NCI-H2029 treated with DMSO at 0.1 percent for 48 hours (cell line): ENCODE measurements around the gene AHCYL2.
"Not testable (repeated sequence)": the region's sequence is repeated elsewhere in the genome, so short reads cannot be mapped to it uniquely, and the experiment has no call there.

Experiments
- DNase-seq: peaks from one replicate; lab custom pipeline; 2025; lab: John Stamatoyannopoulos, UW

Gene AHCYL2

DNA sequence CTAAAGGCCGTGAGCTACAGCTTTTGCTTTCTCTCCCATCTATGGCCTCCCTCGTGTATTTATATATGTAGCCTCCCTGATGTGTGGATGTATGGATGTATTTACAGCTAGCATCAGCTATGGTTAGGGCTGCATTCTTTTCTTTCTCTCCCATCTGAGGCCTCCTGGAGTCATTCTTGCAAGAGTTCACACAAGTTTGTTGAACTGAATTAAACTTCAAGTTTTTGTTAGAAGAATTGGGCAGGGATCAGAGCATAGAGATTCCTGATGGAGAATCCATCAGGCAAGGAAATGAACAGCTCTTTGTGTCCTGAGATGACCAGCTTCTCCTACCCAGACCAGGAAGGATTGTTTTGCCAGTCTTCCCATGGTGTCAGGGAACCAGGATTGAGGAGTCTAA is 60.3 kb downstream of the AHCYL2 start:
- DNase-seq, result no peak

- DNase-seq, result no peak
Observed at GRCh38 chr7:129292861-129293260, 68.0 kb downstream of the AHCYL2 start.

GRCh38 chr7:129295015-129295423 is 70.2 kb downstream of the AHCYL2 start:
- DNase-seq, result no peak

- DNase-seq, result no peak
Observed at GRCh38 chr7:129298268-129298893, 73.6 kb downstream of the AHCYL2 start.

DNA sequence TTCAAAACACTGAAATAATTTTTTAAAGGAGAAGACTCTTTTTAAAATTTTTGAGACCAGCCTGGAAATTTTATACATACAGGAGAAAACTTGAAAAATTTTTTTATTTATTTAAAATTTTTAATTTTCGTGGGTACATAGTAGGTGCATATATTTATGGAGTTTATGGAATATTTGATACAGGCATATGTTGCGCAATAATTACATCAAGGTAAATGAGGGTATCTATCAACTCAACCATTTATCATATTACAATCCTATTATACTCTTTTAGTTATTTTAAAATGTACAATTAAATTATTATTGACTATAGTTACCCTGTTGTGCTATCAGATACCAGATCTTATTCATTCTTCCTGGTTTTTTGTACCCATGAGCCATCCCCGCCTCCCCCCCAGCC is 75.1 kb downstream of the AHCYL2 start:
- no peak for DNase-seq

GRCh38 chr7:129300299-129300698 is 75.5 kb downstream of the AHCYL2 start:
- not testable (repeated sequence) for DNase-seq

DNA sequence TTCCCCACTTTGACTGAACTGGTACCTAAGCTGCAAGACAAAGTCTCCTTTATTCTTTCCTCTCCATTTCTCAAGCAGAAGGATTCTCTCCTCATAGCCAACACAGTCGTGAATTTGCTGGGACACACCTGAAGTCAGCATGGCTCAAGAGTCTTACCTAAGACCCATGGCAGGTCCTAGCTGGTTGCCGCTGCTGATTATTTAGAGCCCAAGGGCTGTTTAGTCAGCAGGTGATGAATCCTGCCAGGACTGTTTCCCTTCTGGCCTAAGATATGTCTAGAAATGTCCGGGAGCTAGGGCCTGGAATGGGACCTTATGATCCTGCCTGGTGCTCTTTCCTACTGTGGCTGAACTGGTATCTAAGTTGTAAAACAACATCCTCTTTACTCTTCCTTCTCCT is 82.8 kb downstream of the AHCYL2 start:
- DNase-seq, result no peak

GRCh38 chr7:129308047-129308446 is 83.2 kb downstream of the AHCYL2 start:
- DNase-seq, result no peak

DNA sequence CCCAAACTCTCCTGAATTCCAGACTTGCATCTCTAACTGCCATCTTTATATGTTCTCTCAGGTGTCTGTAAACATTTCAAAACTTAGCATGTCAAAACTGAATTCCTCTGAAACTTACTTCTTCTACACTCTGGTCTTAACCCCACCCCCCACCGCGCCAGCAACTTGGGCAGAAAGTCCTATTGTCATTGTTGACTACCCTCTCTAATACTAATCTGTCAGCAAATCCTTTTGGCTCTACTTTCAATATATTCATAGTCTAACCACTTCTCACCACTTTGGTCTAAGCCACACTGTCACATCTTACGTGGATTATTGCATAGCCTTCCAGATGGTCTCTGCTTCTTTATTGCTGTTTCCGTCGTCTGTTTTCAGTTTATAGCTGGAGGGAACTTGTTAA is 86.6 kb downstream of the AHCYL2 start:
- no peak for DNase-seq

DNA sequence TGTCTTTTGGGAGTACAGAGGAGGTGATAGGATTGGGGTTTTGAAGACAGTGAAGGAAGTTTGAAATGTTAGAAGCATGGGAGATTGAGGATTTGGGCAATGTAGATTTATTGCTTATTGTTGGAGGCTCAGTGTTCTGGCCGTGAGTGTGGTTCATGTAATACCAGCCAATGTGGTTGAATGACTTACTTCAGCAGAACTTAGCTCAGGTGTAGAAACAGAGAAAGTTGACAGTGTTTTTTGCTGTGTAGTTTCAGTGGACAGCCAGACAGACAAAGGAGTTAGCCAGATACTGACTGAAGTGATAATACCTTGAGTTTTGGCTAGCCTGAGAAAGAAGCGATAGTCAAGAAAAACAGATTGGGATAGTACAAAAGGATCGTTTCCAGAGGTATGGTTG is 88.5 kb downstream of the AHCYL2 start:
- DNase-seq, result no peak

DNA sequence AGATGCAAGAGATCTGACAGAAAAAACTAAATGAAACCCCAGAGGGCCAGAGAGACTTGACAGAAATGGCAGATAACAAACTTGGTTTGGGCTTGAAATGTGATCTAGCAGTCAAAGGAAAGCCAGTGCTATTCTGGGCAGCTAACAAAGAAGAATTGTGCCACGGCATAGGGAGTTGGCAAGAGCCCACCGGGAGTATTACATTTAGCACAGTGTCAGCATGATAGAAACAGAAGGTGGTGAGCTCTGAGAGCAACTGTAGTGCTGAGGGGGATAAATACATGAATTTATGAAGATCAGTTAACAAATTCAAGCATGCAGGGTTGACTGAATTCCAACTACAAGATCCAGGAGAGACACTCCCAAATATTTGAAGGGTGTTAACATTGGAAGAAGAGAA is 91.1 kb downstream of the AHCYL2 start:
- no peak for DNase-seq

DNA sequence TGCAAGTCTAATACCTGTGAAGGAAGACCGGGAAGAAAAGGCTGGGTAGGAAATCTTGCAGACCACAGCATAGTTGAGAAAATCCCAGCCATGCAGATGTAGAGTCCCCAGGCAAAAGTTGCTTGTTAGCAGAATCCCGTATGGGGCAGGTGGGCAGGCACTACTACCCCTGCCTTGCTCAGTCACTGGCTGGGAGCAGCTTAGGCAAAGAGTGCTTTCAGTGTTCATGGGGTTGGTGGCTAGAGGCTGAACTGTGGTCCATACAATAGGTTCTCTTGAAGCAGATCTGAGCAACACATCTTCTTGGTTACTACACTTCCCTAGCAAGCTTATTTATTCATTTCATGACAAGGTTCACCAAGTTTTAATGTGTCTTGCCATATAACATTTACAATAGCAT is 92.6 kb downstream of the AHCYL2 start:
- DNase-seq, result no peak

- no peak for DNase-seq
Observed at GRCh38 chr7:129327076-129327475, 102.2 kb downstream of the AHCYL2 start.

DNA sequence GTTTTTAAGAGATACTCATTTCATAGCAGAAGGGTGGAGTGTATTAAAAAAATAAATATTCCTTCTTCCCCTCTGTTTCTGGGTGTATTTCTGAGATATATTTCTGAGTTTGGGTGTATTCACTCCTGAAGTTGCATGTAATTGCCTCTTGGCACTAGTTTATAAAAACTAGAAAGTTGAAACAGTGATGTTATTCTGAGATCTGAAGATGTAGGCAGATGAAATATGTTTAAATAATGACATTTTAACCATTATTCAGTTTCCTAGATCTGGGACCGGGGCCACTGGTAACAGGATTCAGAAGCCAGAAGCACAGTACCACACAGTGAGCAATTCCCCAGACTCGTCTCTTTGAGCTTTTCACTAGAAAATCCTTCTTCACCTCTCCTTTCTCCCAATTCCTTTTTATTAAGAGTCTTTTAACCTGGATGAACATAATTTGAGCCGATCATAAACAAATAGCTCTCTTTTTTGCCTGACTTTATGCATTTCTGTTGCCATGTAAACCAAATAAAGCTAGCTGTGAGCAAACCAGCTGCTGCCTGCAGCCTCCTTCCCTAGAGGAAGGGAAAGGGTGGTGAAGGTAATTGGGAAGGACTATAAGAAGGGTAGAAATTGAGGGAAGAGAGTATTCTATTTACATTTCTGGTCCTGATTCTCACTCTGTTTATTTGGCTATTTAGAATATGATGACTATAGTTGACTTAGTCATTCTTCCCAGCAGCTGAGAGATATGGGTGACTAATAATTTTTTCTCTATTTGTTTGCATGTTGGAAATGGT is 107.6 kb downstream of the AHCYL2 start:
- no peak for DNase-seq

- no peak for DNase-seq
Observed at GRCh38 chr7:129334473-129334872, 109.6 kb downstream of the AHCYL2 start.

- DNase-seq, result no peak
Observed at GRCh38 chr7:129338450-129338849, 113.6 kb downstream of the AHCYL2 start.

DNA sequence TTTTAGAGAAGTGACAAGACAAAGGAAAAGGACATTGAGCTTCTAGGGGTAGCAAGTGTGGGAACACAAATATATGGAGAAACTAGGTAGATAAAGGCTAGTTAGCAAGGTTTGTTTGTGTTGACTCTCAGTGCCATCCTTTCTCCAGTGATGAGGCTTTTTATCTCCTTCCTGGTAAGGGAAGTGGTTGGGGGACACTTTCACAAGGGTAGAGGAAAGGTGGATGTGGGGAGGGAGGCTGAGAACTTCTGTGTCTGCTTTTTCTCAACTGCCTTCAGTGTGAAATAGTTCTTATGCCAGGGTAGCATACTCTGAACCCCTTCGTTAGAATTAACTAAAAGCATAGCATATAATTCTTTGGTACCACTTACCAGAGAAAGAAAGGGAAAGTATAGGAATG is 116.4 kb downstream of the AHCYL2 start:
- no peak for DNase-seq

GRCh38 chr7:129341816-129342806 is 117.3 kb downstream of the AHCYL2 start:
- no peak for DNase-seq

- DNase-seq, result peak; percentile 28
Observed at GRCh38 chr7:129343099-129343700, 118.4 kb downstream of the AHCYL2 start.

GRCh38 chr7:129347330-129347729 is 122.5 kb downstream of the AHCYL2 start:
- no peak for DNase-seq

GRCh38 chr7:129348023-129348740 is 123.4 kb downstream of the AHCYL2 start:
- no peak for DNase-seq
